ENCODE data around the gene RYR2.

DNA sequence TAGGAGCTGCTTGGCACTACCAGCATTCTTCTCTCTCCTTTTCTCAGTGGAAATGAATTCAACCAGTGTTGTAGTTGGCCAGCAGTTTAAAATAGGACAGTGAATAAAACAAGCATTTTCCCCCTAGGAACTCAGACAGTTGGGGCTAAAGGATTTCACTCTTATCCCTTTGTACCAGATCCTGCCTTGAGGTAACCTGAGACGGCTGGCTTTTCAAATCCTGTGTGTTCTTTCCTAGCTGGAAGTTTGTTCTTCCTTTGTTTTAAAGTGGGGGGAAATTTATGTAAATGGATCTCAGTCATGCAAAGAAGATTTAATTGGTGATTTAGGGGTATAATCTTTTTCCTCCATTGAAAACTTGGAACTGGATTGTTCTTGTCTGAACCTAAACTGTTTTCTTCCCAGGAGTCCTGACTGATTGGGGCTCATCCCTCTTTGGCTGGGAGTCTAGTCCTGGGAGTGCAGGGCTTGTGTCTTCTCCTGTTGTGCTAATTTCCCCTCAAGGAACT, 825.5 kb downstream of the RYR2 start:
- TF ChIP-seq, protein P1, sequence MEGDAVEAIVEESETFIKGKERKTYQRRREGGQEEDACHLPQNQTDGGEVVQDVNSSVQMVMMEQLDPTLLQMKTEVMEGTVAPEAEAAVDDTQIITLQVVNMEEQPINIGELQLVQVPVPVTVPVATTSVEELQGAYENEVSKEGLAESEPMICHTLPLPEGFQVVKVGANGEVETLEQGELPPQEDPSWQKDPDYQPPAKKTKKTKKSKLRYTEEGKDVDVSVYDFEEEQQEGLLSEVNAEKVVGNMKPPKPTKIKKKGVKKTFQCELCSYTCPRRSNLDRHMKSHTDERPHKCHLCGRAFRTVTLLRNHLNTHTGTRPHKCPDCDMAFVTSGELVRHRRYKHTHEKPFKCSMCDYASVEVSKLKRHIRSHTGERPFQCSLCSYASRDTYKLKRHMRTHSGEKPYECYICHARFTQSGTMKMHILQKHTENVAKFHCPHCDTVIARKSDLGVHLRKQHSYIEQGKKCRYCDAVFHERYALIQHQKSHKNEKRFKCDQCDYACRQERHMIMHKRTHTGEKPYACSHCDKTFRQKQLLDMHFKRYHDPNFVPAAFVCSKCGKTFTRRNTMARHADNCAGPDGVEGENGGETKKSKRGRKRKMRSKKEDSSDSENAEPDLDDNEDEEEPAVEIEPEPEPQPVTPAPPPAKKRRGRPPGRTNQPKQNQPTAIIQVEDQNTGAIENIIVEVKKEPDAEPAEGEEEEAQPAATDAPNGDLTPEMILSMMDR (conservative IDR thresholded peaks at IDR 0.05; ENCODE audit: low read length): no peak
- TF ChIP-seq EZH2phosphoT487 (IDR thresholded peaks at IDR 0.05; ENCODE audit: borderline replicate concordance, low read depth, low read length): no peak
